IMR-90 (cell line): ENCODE data around the gene THADA. TPM values are rescaled to one million over a fixed set of nuclear protein-coding genes. Genes with fewer than 3 reads are reported as not detected.

Source experiments
- ATAC-seq: fragments of 200-7000 bp; cut with Tn5 transposase; 2 replicates; pipeline ENCODE4 v1.9.1; 2020; ENCODE audit warnings: low read depth, mild to moderate bottlenecking, moderate library complexity
- BruUV-seq: library from RNA; stranded (reverse); fragments of 400-500 nt; replicated peaks from 2 replicates; lab custom pipeline; 2021; lab: Mats Ljungman, UMichigan
- CTCF ChIA-PET: fragments of 300-600 bp; formaldehyde crosslinking; extraction: SDS; loops from one replicate; lab custom pipeline; 2021; ENCODE audit warnings: antibody characterized with exemption; lab: Yijun Ruan, JAX
- POLR2A ChIA-PET: fragments of 300-600 bp; sonication (Branson Sonifier 250); formaldehyde crosslinking; loops from one replicate; lab custom pipeline; 2022; ENCODE audit warnings: antibody characterized with exemption; ENCODE audit not compliant: unreplicated experiment; lab: Charles Lee
- DNase-seq: peaks from one replicate; pipeline ENCODE4 v3.0.0; 2013
- H2AFZ ChIP-seq: replicated peaks from 2 replicates; pipeline ENCODE3; 2013; ENCODE audit warnings: low read length, mild to moderate bottlenecking; ENCODE audit not compliant: poor library complexity
- H2AK5ac ChIP-seq: 2 replicates; pipeline ENCODE4 v1.6.1; 2013; ENCODE audit warnings: low read depth, low read length, inconsistent platforms
- H2AK9ac ChIP-seq: replicated peaks from 2 replicates; pipeline ENCODE3; 2013; ENCODE audit warnings: mild to moderate bottlenecking, low read depth, low read length, moderate library complexity; ENCODE audit not compliant: poor library complexity
- H2BK120ac ChIP-seq: 2 replicates; pipeline ENCODE4 v1.6.1; 2013; ENCODE audit warnings: low read depth, low read length, inconsistent platforms
- H2BK15ac ChIP-seq: 3 replicates; pipeline ENCODE4 v1.6.1; 2013; ENCODE audit warnings: low read depth, low read length, inconsistent platforms
- H2BK20ac ChIP-seq: 2 replicates; pipeline ENCODE4 v1.6.1; 2013; ENCODE audit warnings: low read depth, mild to moderate bottlenecking, inconsistent platforms, low read length, moderate library complexity
- H2BK5ac ChIP-seq: 2 replicates; pipeline ENCODE4 v1.6.1; 2013; ENCODE audit warnings: mild to moderate bottlenecking, low read depth, low read length, inconsistent platforms; ENCODE audit not compliant: poor library complexity, severe bottlenecking
- H3K14ac ChIP-seq: replicated peaks from 2 replicates; pipeline ENCODE4 v1.6.1; 2013; ENCODE audit warnings: low read depth, low read length, inconsistent platforms
- H3K18ac ChIP-seq: 2 replicates; pipeline ENCODE4 v1.6.1; 2013; ENCODE audit warnings: low read depth, low read length, control low read depth
- H3K23ac ChIP-seq: 2 replicates; pipeline ENCODE4 v1.6.1; 2013; ENCODE audit warnings: low read depth, low read length, inconsistent platforms
- H3K27ac ChIP-seq: 2 replicates; pipeline ENCODE4 v1.5.1; 2013; ENCODE audit warnings: mild to moderate bottlenecking, control low read depth, low read length; ENCODE audit not compliant: insufficient read depth
- H3K27me3 ChIP-seq: 2 replicates; pipeline ENCODE4 v1.6.1; 2013; ENCODE audit warnings: low read length; ENCODE audit not compliant: control insufficient read depth, insufficient read depth
- H3K36me3 ChIP-seq: 2 replicates; pipeline ENCODE4 v1.6.1; 2013; ENCODE audit warnings: low read length, mixed read lengths; ENCODE audit not compliant: control insufficient read depth, insufficient read depth
- H3K4ac ChIP-seq: 2 replicates; pipeline ENCODE4 v1.6.1; 2013; ENCODE audit warnings: low read depth, low read length, inconsistent platforms
- H3K4me1 ChIP-seq: 2 replicates; pipeline ENCODE4 v1.6.1; 2013; ENCODE audit warnings: low read length, mixed read lengths; ENCODE audit not compliant: control insufficient read depth, insufficient read depth
- H3K4me2 ChIP-seq: 2 replicates; pipeline ENCODE4 v1.6.1; 2013; ENCODE audit warnings: low read depth, mild to moderate bottlenecking, control low read depth, low read length, moderate library complexity
- H3K4me3 ChIP-seq: 2 replicates; pipeline ENCODE4 v1.5.1; 2013; ENCODE audit warnings: low read depth, mild to moderate bottlenecking, control low read depth, low read length, moderate library complexity; ENCODE audit not compliant: insufficient read depth
- H3K56ac ChIP-seq: 2 replicates; pipeline ENCODE4 v1.6.1; 2013; ENCODE audit warnings: low read length, inconsistent platforms; ENCODE audit not compliant: insufficient read depth; ENCODE audit errors: extremely low read depth
- H3K79me1 ChIP-seq, 2 experiments: 2 replicates each; pipeline ENCODE4 v1.6.1; 2013; ENCODE audit warnings: low read length in 2 of 2, inconsistent platforms in 1 of 2, low read depth in 1 of 2
- H3K9ac ChIP-seq: 2 replicates; pipeline ENCODE4 v1.6.1; 2013; ENCODE audit warnings: low read depth, low read length, control low read depth
- H3K9me1 ChIP-seq: 2 replicates; pipeline ENCODE4 v1.6.1; 2013; ENCODE audit warnings: low read length, inconsistent platforms; ENCODE audit not compliant: insufficient read depth
- H3K9me3 ChIP-seq: 2 replicates; pipeline ENCODE4 v1.6.1; 2013; ENCODE audit warnings: low read length; ENCODE audit not compliant: control insufficient read depth, insufficient read depth
- H4K20me1 ChIP-seq: 2 replicates; pipeline ENCODE4 v1.6.1; 2013; ENCODE audit warnings: low read length, inconsistent platforms; ENCODE audit not compliant: insufficient read depth
- H4K5ac ChIP-seq: 2 replicates; pipeline ENCODE4 v1.6.1; 2013; ENCODE audit warnings: mild to moderate bottlenecking, low read depth, low read length, control low read depth
- H4K8ac ChIP-seq, 2 experiments: 2 replicates each; pipeline ENCODE4 v1.6.1; 2013; ENCODE audit warnings: low read depth in 2 of 2, low read length in 2 of 2, control low read depth in 1 of 2, inconsistent platforms in 1 of 2
- H4K91ac ChIP-seq: 2 replicates; pipeline ENCODE4 v1.6.1; 2013; ENCODE audit warnings: low read depth, low read length, inconsistent platforms; ENCODE audit not compliant: insufficient read depth
- CHD1 ChIP-seq: IDR thresholded peaks from 2 replicates; pipeline ENCODE4 v1.6.1; 2012; ENCODE audit warnings: low read depth, low read length, improper control_type of control experiment
- FOS ChIP-seq: fragments of 150-350 bp; IDR thresholded peaks from 2 replicates; pipeline ENCODE4 v1.6.1; 2016; ENCODE audit warnings: low read depth, low read length
- MAFK ChIP-seq: IDR thresholded peaks from 2 replicates; pipeline ENCODE4 v1.6.1; 2012; ENCODE audit warnings: low read depth, low read length, improper control_type of control experiment
- MAZ ChIP-seq: IDR thresholded peaks from 2 replicates; pipeline ENCODE4 v1.6.1; 2012; ENCODE audit warnings: low read depth, mild to moderate bottlenecking, low read length, improper control_type of control experiment, moderate library complexity, borderline replicate concordance
- MXI1 ChIP-seq: IDR thresholded peaks from 2 replicates; pipeline ENCODE4 v1.6.1; 2012; ENCODE audit warnings: low read depth, mild to moderate bottlenecking, low read length, moderate library complexity, borderline replicate concordance
- NFE2L2 ChIP-seq: fragments of 150-350 bp; IDR thresholded peaks from 2 replicates; pipeline ENCODE4 v1.6.1; 2016; ENCODE audit warnings: low read depth, mild to moderate bottlenecking, low read length
- POLR2A ChIP-seq: IDR thresholded peaks from 2 replicates; pipeline ENCODE4 v1.6.1; 2012; ENCODE audit warnings: mild to moderate bottlenecking, low read depth, low read length
- RAD21 ChIP-seq: IDR thresholded peaks from 2 replicates; pipeline ENCODE4 v1.6.1; 2012; ENCODE audit warnings: low read length, improper control_type of control experiment
- RCOR1 ChIP-seq: IDR thresholded peaks from 2 replicates; pipeline ENCODE4 v1.6.1; 2012; ENCODE audit warnings: mild to moderate bottlenecking, low read length, improper control_type of control experiment; ENCODE audit not compliant: insufficient replicate concordance
- RFX5 ChIP-seq: IDR thresholded peaks from 2 replicates; pipeline ENCODE4 v1.8.0; 2012; ENCODE audit warnings: low read depth, mild to moderate bottlenecking, low read length, moderate library complexity
- SMC3 ChIP-seq: fragments of 150-350 bp; IDR thresholded peaks from 2 replicates; pipeline ENCODE4 v1.6.1; 2016; ENCODE audit warnings: low read depth, mild to moderate bottlenecking, antibody characterized with exemption, low read length, moderate library complexity
- dilution Hi-C: fragments of 300-500 bp; cut with HindIII; formaldehyde crosslinking; loops from one replicate; pipeline ENCODE4 v1.14.3; 2018; ENCODE audit warnings: low sequenced_read_pairs; ENCODE audit not compliant: unreplicated experiment
- in situ Hi-C: fragments of 300-500 bp; cut with MboI; formaldehyde crosslinking; loops from 3 replicates; pipeline ENCODE4 v1.14.3; 2019; ENCODE audit warnings: low sequenced_read_pairs, inconsistent platforms, mixed read lengths
- intact Hi-C: fragments of 100-400 bp; cut with micrococcal nuclease; formaldehyde crosslinking; loops from 2 replicates; pipeline ENCODE4 v1.10.0; 2022
- polyA plus RNA-seq, 3 experiments: library from polyadenylated mRNA; depleted of rRNA; stranded (reverse); fragments of >200 nt; gene quantifications; 2 replicates each; pipeline ENCODE4 v1.2.3, GENCODE V29; 2012; ENCODE audit warnings: low replicate concordance in 1 of 3
- total RNA-seq: library from RNA; depleted of rRNA; stranded (reverse); fragments of >200 nt; gene quantifications from 2 replicates; pipeline ENCODE4 v1.2.3, GENCODE V29; 2012
- TF ChIP-seq, protein P1 (sequence below): fragments of 150-350 bp; IDR thresholded peaks from 2 replicates; pipeline ENCODE4 v1.6.1; 2016; ENCODE audit warnings: low read depth, mild to moderate bottlenecking, low read length, moderate library complexity, borderline replicate concordance
- TF ChIP-seq, protein P2 (sequence below): fragments of 150-350 bp; IDR thresholded peaks from 2 replicates; pipeline ENCODE4 v1.6.1; 2017; ENCODE audit warnings: mild to moderate bottlenecking, antibody characterized with exemption, low read length, low read depth

The THADA gene
- total and polyA plus RNA-seq, 2 of the 4 experiments (the other 2 are of a cell fraction) = 10.5 to 21.3 TPM

DNA sequence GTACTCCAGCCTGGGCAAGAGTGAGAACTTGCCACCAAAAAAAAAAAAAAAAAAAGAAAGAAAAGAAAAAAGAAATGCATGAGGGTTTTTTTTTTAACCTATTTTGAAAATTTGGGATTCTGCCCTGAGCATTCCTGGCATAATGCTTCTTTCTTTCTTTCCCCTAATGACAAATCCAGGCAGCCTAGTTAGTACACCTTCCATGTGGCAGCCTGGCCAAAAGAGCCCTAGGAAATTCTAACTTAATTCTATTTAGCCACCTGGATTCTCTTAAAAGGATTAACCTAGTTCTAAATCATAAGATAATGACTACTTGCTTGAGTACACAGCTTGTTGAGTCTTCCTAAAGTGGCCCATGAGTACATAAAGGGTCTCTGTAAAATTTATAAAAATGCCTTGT, 160.1 kb downstream of the THADA start:
- Histone ChIP-seq H3K14ac (no peak overlapping the region), H3K36me3 (no peaks in the 10 kb centered on the region), H3K23ac (no peak overlapping the region), H3K56ac (no peak overlapping the region), H2BK15ac (no peak overlapping the region), H3K27me3 (no peaks in the 10 kb centered on the region), H3K4ac (no peak overlapping the region), H4K8ac (no peak overlapping the region), H2AK9ac (no peak overlapping the region), H3K79me1 (no peaks in the 10 kb centered on the region), H4K91ac (no peak overlapping the region), H3K9ac (no peak overlapping the region), H3K18ac (no peak overlapping the region), H3K9me1 (no peaks in the 10 kb centered on the region), H2BK120ac (no peak overlapping the region), H3K4me2 (no peak overlapping the region), H3K27ac (no peak overlapping the region), H3K4me3 (no peak overlapping the region), H2AK5ac (no peak overlapping the region), H2AFZ (no peak overlapping the region), H4K5ac (no peak overlapping the region), H2BK5ac (no peak overlapping the region), H3K4me1 (no peaks in the 10 kb centered on the region), H4K20me1 (no peaks in the 10 kb centered on the region), H3K9me3 (no peaks in the 10 kb centered on the region), H2BK20ac (no peak overlapping the region)
- ATAC-seq (no peak), DNase-seq (no peak)
- CTCF ChIA-PET = no interaction called here
- POLR2A ChIA-PET = no interaction called here
- TF ChIP-seq CHD1 (no peak), MAFK (no peak), RFX5 (no peak), MAZ (no peak), RAD21 (no peak), FOS (no peak), NFE2L2 (no peak), MXI1 (no peak), RCOR1 (no peak), POLR2A (no peak), SMC3 (no peak)
- TF ChIP-seq, protein P1, sequence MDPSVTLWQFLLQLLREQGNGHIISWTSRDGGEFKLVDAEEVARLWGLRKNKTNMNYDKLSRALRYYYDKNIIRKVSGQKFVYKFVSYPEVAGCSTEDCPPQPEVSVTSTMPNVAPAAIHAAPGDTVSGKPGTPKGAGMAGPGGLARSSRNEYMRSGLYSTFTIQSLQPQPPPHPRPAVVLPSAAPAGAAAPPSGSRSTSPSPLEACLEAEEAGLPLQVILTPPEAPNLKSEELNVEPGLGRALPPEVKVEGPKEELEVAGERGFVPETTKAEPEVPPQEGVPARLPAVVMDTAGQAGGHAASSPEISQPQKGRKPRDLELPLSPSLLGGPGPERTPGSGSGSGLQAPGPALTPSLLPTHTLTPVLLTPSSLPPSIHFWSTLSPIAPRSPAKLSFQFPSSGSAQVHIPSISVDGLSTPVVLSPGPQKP = no peak
- TF ChIP-seq, protein P2, sequence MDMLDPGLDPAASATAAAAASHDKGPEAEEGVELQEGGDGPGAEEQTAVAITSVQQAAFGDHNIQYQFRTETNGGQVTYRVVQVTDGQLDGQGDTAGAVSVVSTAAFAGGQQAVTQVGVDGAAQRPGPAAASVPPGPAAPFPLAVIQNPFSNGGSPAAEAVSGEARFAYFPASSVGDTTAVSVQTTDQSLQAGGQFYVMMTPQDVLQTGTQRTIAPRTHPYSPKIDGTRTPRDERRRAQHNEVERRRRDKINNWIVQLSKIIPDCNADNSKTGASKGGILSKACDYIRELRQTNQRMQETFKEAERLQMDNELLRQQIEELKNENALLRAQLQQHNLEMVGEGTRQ = no peak
- dilution Hi-C loops (no loop called here), in situ Hi-C loops (no loop called here), intact Hi-C loops (no loop called here)
- BruUV-seq = no TSS peak
